SK-N-SH (cell line): ENCODE data around the gene RAET1E. TPM values are rescaled to one million over a fixed set of nuclear protein-coding genes. Genes with fewer than 3 reads are reported as not detected.

ENCODE experiments used
- CTCF ChIA-PET: fragments of 300-600, 350-600 bp; formaldehyde crosslinking; extraction: SDS; loops from one replicate; lab custom pipeline; 2021; lab: Yijun Ruan, JAX
- POLR2A ChIA-PET: fragments of 350-600 bp; sonication (Branson Sonifier 250); formaldehyde crosslinking; extraction: SDS; loops from one replicate; lab custom pipeline; 2020; ENCODE audit warnings: antibody characterized with exemption, inconsistent platforms; lab: Yijun Ruan, JAX
- DNase-seq: peaks from one replicate; pipeline ENCODE4 v3.0.0; 2012
- H2AFZ ChIP-seq: fragments of 200-600 bp; sonication (generic); 2 replicates; pipeline ENCODE4 v1.8.1; 2016; ENCODE audit warnings: antibody characterized with exemption, mild to moderate bottlenecking, low read depth
- H3F3A ChIP-seq: fragments of 200-600 bp; sonication (generic); replicated peaks from 2 replicates; pipeline ENCODE3; 2016; ENCODE audit warnings: antibody characterized with exemption, mild to moderate bottlenecking; ENCODE audit not compliant: insufficient read depth
- H3K27ac ChIP-seq, 2 experiments: fragments of 200-500 bp in 1 of 2; fragments of 200-600 bp in 1 of 2; sonication (Bioruptor generic) in 1 of 2; sonication (generic), shearing (Covaris generic) in 1 of 2; 2 replicates each; pipeline versions ENCODE4 v1.5.1 to v1.6.1; 2014 to 2016; ENCODE audit warnings: low read depth in 2 of 2, inconsistent platforms in 1 of 2, low read length in 1 of 2, mild to moderate bottlenecking in 1 of 2, mixed read lengths in 1 of 2
- H3K27me3 ChIP-seq: fragments of 200-600 bp; sonication (generic), shearing (Covaris generic); 2 replicates; pipeline ENCODE4 v1.6.1; 2016; ENCODE audit warnings: mixed run types; ENCODE audit not compliant: insufficient read depth
- H3K36me3 ChIP-seq, 2 experiments: fragments of 200-500 bp in 1 of 2; fragments of 200-600 bp in 1 of 2; sonication (Bioruptor generic) in 1 of 2; sonication (generic) in 1 of 2; replicated peaks in 1 of 2; 2 replicates each; pipeline versions ENCODE3 to v1.5.1; 2014 to 2016; ENCODE audit warnings: low read length in 1 of 2, mild to moderate bottlenecking in 1 of 2; ENCODE audit not compliant: insufficient read depth in 2 of 2, control insufficient read depth in 1 of 2
- H3K4me1 ChIP-seq, 2 experiments: fragments of 200-500 bp in 1 of 2; fragments of 200-600 bp in 1 of 2; sonication (Bioruptor generic) in 1 of 2; sonication (generic), shearing (Covaris generic) in 1 of 2; 2 replicates each; pipeline versions ENCODE4 v1.5.1 to v1.6.1; 2014 to 2016; ENCODE audit warnings: low read depth in 1 of 2, low read length in 1 of 2, mixed run types in 1 of 2; ENCODE audit not compliant: insufficient read depth in 2 of 2, control insufficient read depth in 1 of 2
- H3K4me2 ChIP-seq: fragments of 200-600 bp; sonication (generic), shearing (Covaris generic); 2 replicates; pipeline ENCODE4 v1.6.1; 2017; ENCODE audit warnings: mixed run types
- H3K4me3 ChIP-seq, 2 experiments: fragments of 200-500 bp in 1 of 2; fragments of 200-600 bp in 1 of 2; sonication (Bioruptor generic) in 1 of 2; sonication (generic), shearing (Covaris generic) in 1 of 2; 2 replicates each; pipeline versions ENCODE4 v1.5.1 to v1.8.1; 2014 to 2016; ENCODE audit warnings: low read depth in 2 of 2, inconsistent platforms in 1 of 2, low read length in 1 of 2, mild to moderate bottlenecking in 1 of 2, mixed read lengths in 1 of 2, moderate library complexity in 1 of 2
- H3K79me2 ChIP-seq: fragments of 200-600 bp; sonication (generic); 2 replicates; pipeline ENCODE4 v1.8.1; 2017; ENCODE audit warnings: mild to moderate bottlenecking; ENCODE audit not compliant: insufficient read depth
- H3K9ac ChIP-seq: fragments of 200-600 bp; sonication (generic); 2 replicates; pipeline ENCODE4 v1.6.1; 2017; ENCODE audit warnings: mixed run types
- H3K9me2 ChIP-seq: fragments of 200-600 bp; sonication (generic); 2 replicates; pipeline ENCODE4 v1.6.1; 2017; ENCODE audit warnings: mixed run types
- H3K9me3 ChIP-seq: fragments of 200-600 bp; sonication (generic); 2 replicates; pipeline ENCODE4 v1.6.1; 2017; ENCODE audit warnings: mixed run types, mild to moderate bottlenecking, moderate library complexity
- H4K20me1 ChIP-seq: fragments of 200-600 bp; sonication (generic); 2 replicates; pipeline ENCODE4 v1.6.1; 2017; ENCODE audit warnings: mild to moderate bottlenecking, mixed run types; ENCODE audit not compliant: insufficient read depth
- CHD2 ChIP-seq: fragments of 150-350 bp; IDR thresholded peaks from 2 replicates; pipeline ENCODE4 v1.6.1; 2018; ENCODE audit warnings: low read length; ENCODE audit not compliant: partially characterized antibody
- CTCF ChIP-seq: fragments of 200-600 bp; sonication (generic); IDR thresholded peaks from 2 replicates; pipeline ENCODE4 v1.6.1; 2017; ENCODE audit warnings: antibody characterized with exemption, mild to moderate bottlenecking, moderate library complexity
- FOSL2 ChIP-seq: IDR thresholded peaks from 2 replicates; pipeline ENCODE4 v1.4.0; 2012; ENCODE audit warnings: low read depth, mild to moderate bottlenecking, moderate library complexity, borderline replicate concordance
- GATA2 ChIP-seq: sonication (generic); formaldehyde crosslinking; IDR thresholded peaks from 2 replicates; pipeline ENCODE4 v1.5.0; 2020; ENCODE audit warnings: mild to moderate bottlenecking, missing genetic modification reagents
- MEF2A ChIP-seq: IDR thresholded peaks from 2 replicates; pipeline ENCODE4 v1.4.0; 2012; ENCODE audit warnings: low read depth, borderline replicate concordance
- MXI1 ChIP-seq: IDR thresholded peaks from 2 replicates; pipeline ENCODE4 v1.6.1; 2012; ENCODE audit warnings: mild to moderate bottlenecking, low read depth, low read length, improper control_type of control experiment
- NFIC ChIP-seq: IDR thresholded peaks from 2 replicates; pipeline ENCODE4 v1.4.0; 2012; ENCODE audit warnings: borderline replicate concordance
- PBX3 ChIP-seq: IDR thresholded peaks from 2 replicates; pipeline ENCODE4; 2012
- POLR2AphosphoS5 ChIP-seq: IDR thresholded peaks from 2 replicates; pipeline ENCODE4 v1.6.1; 2012; ENCODE audit warnings: low read depth, low read length
- RAD21 ChIP-seq: IDR thresholded peaks from 2 replicates; pipeline ENCODE4 v1.6.1; 2012; ENCODE audit warnings: mild to moderate bottlenecking, low read length
- RCOR1 ChIP-seq: fragments of 150-350 bp; IDR thresholded peaks from 2 replicates; pipeline ENCODE4 v1.6.1; 2017; ENCODE audit warnings: antibody characterized with exemption, low read length
- RXRA ChIP-seq: IDR thresholded peaks from 2 replicates; pipeline ENCODE4 v1.4.0; 2012; ENCODE audit warnings: low read depth, mild to moderate bottlenecking, borderline replicate concordance
- TAF1 ChIP-seq: IDR thresholded peaks from 2 replicates; pipeline ENCODE4 v1.6.1; 2012; ENCODE audit warnings: low read depth, mild to moderate bottlenecking, low read length, moderate library complexity, borderline replicate concordance
- TCF12 ChIP-seq: IDR thresholded peaks from 2 replicates; pipeline ENCODE4 v1.4.0; 2012
- YY1 ChIP-seq: IDR thresholded peaks from 2 replicates; pipeline ENCODE4 v1.4.0; 2012; ENCODE audit warnings: low read depth, mild to moderate bottlenecking
- ZBTB33 ChIP-seq: IDR thresholded peaks from 2 replicates; pipeline ENCODE4 v1.4.0; 2012; ENCODE audit warnings: low read depth, borderline replicate concordance
- WGBS: methylation state at CpG from one replicate; pipeline ENCODE4 v1.1.6; 2017; ENCODE audit warnings: low lambda C conversion rate; 5-methylcytosine and 5-hydroxymethylcytosine counted together
- polyA plus RNA-seq, 3 experiments: library from polyadenylated mRNA; depleted of rRNA; stranded (reverse); fragments of >200 nt; gene quantifications; 2 replicates each; pipeline ENCODE4 v1.2.3, GENCODE V29; 2012

RAET1E gene
- polyA plus RNA-seq, 1 of the 3 experiments (the other 2 are of a cell fraction): 0.15 TPM

- no peaks in the 10 kb centered on the region for H3K9me2 ChIP-seq
- H3K4me1 ChIP-seq: peaks cover 0 to 2% of the 10 kb centered on the region in 2 experiments; a peak in 1 of 4 replicates
- no peaks in the 10 kb centered on the region for H4K20me1 ChIP-seq
- H3K9ac ChIP-seq: no peak overlapping the region
- no peak overlapping the region for H3K27ac ChIP-seq
- no peaks in the 10 kb centered on the region for H3K79me2 ChIP-seq
- no peak for TF ChIP-seq FOSL2
- TF ChIP-seq GATA2 (CRISPR knock-in tag): no peak
- TF ChIP-seq YY1: no peak
- no peak for TF ChIP-seq ZBTB33
- WGBS: 31% methylated on average over 3 of the region's 3 CpGs
- H2AFZ ChIP-seq: no peak overlapping the region
- peaks cover 7% of the 10 kb centered on the region for H3F3A ChIP-seq
- H3K4me3 ChIP-seq: no peak overlapping the region
- H3K36me3 ChIP-seq: no peaks in the 10 kb centered on the region
- no peak for DNase-seq
- POLR2A ChIA-PET: no interaction called here
- peaks cover 30% of the 10 kb centered on the region for H3K27me3 ChIP-seq
- H3K4me2 ChIP-seq: no peak overlapping the region
- H3K9me3 ChIP-seq: no peaks in the 10 kb centered on the region
- CTCF ChIA-PET: no interaction called here
Observed at GRCh38 chr6:149933461-149933860, 35.5 kb upstream of the RAET1E start.

DNA sequence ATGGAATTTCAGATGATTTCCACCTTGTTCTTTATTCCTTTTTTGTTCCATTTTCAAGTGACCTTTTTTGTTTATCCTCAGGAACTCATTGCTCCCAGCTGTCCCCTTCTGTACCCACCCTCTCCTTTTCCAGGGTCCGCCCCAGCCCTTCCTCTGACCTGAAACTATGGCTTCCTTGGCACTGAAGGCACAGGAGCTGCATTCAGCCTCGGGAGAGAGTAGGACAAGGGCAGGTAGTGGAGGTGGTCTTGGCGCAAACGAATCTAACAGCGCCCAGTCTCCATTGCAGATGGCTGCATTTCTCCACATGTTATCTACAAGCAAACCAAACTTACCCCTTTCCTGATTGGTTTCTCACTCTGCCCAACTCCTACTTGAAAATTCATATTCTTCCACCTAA is 35.1 kb upstream of the RAET1E start:
- H3K4me3 ChIP-seq: no peak overlapping the region
- DNase-seq: no peak
- H3K36me3 ChIP-seq: no peaks in the 10 kb centered on the region
- peaks cover 7% of the 10 kb centered on the region for H3F3A ChIP-seq
- no peaks in the 10 kb centered on the region for H3K4me1 ChIP-seq
- no peak for TF ChIP-seq TAF1
- POLR2A ChIA-PET: no interaction called here
- H3K9ac ChIP-seq: no peak overlapping the region
- no peak overlapping the region for H3K4me2 ChIP-seq
- H3K27me3 ChIP-seq: peaks cover 25% of the 10 kb centered on the region
- H3K27ac ChIP-seq: no peak overlapping the region
- H3K9me2 ChIP-seq: no peaks in the 10 kb centered on the region
- CTCF ChIA-PET: no interaction called here
- no peaks in the 10 kb centered on the region for H3K79me2 ChIP-seq
- H4K20me1 ChIP-seq: no peaks in the 10 kb centered on the region
- no peaks in the 10 kb centered on the region for H3K9me3 ChIP-seq
- 18% methylated on average over 5 of the region's 5 CpGs for WGBS
- no peak overlapping the region for H2AFZ ChIP-seq

DNA sequence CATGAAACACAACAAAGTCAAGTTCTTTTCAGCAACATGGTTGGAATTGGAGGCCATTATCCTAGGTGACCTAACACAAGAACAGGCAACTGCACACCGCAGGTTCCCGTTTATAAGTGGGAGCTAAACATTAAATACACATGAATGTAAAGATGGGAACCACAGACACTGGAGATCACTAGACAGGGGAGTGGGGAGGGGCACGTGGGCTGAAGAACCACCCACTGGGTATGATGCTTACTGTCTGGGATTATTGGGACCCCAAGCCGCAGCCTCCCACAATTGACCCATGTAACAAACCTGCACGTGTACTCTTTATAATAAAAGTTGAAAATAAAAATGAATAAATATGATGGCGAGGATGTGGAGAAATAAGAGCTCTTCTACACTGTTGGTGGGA is 33.6 kb upstream of the RAET1E start:
- Histone ChIP-seq H3K4me1 (no peaks in the 10 kb centered on the region), H3K4me2 (no peak overlapping the region), H3K79me2 (no peaks in the 10 kb centered on the region), H3K27ac (no peak overlapping the region), H3K9me2 (no peaks in the 10 kb centered on the region), H2AFZ (no peak overlapping the region), H3F3A (peaks cover 3% of the 10 kb centered on the region), H3K4me3 (no peak overlapping the region), H3K9me3 (no peaks in the 10 kb centered on the region), H3K27me3 (peaks cover 12% of the 10 kb centered on the region), H4K20me1 (no peaks in the 10 kb centered on the region), H3K36me3 (no peaks in the 10 kb centered on the region), H3K9ac (no peak overlapping the region)
- WGBS: 22% methylated on average over 6 of the region's 6 CpGs
- DNase-seq: no peak
- ChIA-PET CTCF (interaction anchor here (1.3 to 1.4 kb wide), 2 partner anchors 97 to 98 kb away, joined by 3 to 4 read pairs; no protein-coding TSS in a partner anchor), POLR2A (no interaction called here)
- TF ChIP-seq POLR2AphosphoS5 (no peak), RAD21 (no peak), ZBTB33 (no peak), NFIC (no peak), RXRA (no peak), PBX3 (no peak), GATA2 (CRISPR knock-in tag) (no peak), RCOR1 (no peak), CHD2 (no peak), YY1 (no peak), CTCF (no peak), TCF12 (no peak), MXI1 (no peak), MEF2A (no peak), TAF1 (no peak)
